ENCODE measurements around the gene CCDC154.
"Not testable (repeated sequence)": the region's sequence is repeated elsewhere in the genome, so short reads cannot be mapped to it uniquely, and the experiment has no call there.

The CCDC154 gene, protein sequence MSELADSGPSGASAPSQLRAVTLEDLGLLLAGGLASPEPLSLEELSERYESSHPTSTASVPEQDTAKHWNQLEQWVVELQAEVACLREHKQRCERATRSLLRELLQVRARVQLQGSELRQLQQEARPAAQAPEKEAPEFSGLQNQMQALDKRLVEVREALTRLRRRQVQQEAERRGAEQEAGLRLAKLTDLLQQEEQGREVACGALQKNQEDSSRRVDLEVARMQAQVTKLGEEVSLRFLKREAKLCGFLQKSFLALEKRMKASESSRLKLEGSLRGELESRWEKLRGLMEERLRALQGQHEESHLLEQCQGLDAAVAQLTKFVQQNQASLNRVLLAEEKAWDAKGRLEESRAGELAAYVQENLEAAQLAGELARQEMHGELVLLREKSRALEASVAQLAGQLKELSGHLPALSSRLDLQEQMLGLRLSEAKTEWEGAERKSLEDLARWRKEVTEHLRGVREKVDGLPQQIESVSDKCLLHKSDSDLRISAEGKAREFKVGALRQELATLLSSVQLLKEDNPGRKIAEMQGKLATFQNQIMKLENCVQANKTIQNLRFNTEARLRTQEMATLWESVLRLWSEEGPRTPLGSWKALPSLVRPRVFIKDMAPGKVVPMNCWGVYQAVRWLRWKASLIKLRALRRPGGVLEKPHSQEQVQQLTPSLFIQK

DNA sequence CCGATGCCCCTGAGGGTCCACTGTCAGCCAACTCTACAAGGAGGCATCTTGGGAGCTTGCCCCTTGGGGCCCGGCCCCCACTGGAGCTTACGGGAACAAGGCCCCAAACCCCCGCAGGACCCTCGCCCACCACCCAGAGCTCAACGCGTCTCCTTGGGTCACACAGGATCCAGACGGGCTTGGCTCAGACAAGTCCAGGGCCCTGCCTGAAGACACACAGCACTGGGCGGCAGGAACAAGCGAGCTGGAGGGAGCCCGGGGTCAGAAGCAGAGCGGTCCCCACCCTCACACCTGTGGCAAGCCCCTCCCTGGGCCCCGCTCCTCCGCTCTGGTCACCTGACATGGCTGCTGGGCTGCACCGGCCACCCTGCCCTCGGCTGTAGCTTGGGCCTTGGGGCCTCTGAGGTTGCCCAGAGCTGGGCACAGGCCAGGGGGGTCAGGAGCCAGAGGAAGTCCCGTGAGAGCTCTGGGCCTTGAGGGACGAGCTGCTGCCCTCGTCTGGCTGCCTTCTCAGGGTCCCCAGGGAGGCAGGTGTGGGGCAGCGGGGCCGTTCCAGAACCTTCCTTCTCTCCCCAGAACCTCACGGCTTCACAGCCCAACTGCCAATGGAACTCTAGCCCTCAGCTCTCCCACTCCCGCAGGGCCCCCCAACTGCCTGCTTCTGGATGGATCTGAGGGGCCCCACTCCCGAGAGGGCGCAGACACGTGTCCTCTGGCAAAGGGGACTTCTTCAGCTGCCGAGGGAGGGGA, at the start of gene CCDC154:
Gene CCDC154, minus strand, starts transcription at position 577 of the 750 bp plus-strand sequence. Its CDS starts 234 bp downstream, at position 343.
- no peak within 1 kb of the TSS for H3K4me3 ChIP-seq (ENCODE audit: low read depth, low read length)
- DNase-seq (ENCODE audit: low read depth), result no peak

DNA sequence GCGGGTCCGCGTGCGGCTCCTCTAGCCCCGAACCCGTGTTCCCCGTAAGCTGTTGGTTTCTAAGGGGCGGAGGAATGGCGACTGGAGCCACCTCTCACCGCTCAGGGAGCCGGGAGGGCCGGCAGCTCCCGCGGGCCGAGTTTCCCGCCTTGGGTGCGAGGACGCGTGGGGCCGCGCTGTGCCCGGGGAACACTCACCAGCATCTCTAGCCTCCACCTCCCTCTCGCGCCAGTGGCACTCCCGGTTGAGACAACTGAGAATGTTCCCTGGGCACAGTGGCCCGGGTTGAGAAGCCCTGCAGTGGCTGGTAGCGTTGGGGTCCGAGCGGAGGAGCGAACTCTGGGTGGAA, 49.4 kb upstream of the CCDC154 start:
- H3K4me3 ChIP-seq (ENCODE audit: low read depth, low read length), result peak overlapping the region; percentile 84
- no peak for DNase-seq (ENCODE audit: low read depth)

GRCh38 chr16:1492923-1493745, 48.8 kb upstream of the CCDC154 start, which contains the start of gene TELO2:
Gene TELO2, plus strand, starts transcription at chr16:1493360. Its CDS starts 922 bp downstream, at chr16:1494282.
- H3K4me3 ChIP-seq (ENCODE audit: low read depth, low read length), result peak within 1 kb of the TSS; percentile 84
- peak; percentile 18 for DNase-seq (ENCODE audit: low read depth)

- peak overlapping the region; percentile 84 for H3K4me3 ChIP-seq (ENCODE audit: low read depth, low read length)
- DNase-seq (ENCODE audit: low read depth), result no peak
Measured at GRCh38 chr16:1492082-1492922, 47.9 kb upstream of the CCDC154 start.

GRCh38 chr16:1491327-1491726, 47.0 kb upstream of the CCDC154 start:
- H3K4me3 ChIP-seq (ENCODE audit: low read depth, low read length), result no peak overlapping the region
- no peak for DNase-seq (ENCODE audit: low read depth)

- no peak overlapping the region for H3K4me3 ChIP-seq (ENCODE audit: low read depth, low read length)
- DNase-seq (ENCODE audit: low read depth), result no peak
Measured at GRCh38 chr16:1489077-1489476, 44.7 kb upstream of the CCDC154 start.

DNA sequence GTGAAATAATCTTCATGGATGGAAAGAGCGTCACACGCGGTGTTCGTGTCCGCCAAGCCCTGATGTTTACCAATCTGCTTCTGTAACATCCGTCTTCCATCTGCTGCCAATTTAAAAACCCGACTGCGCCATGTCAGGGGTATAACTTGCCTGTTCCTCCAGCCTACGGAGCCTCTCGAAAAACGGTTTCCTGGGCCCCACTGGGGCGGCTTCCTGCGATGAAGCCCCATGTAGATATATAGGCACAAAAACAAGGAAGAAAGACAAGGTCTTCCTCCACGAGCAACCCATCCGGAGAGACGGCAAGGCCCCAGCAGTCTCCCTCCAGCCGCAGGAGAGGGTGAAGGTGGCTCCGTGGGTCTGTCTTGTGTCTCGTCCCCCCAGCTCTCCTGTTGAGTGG, 44.3 kb upstream of the CCDC154 start, which contains the start of gene PTX4:
Gene PTX4, minus strand, starts transcription at position 326 of the 400 bp plus-strand sequence. Its CDS starts 35 bp downstream, at position 291.
- no peak for DNase-seq (ENCODE audit: low read depth)
- H3K4me3 ChIP-seq (ENCODE audit: low read depth, low read length), result no peak within 1 kb of the TSS

DNA sequence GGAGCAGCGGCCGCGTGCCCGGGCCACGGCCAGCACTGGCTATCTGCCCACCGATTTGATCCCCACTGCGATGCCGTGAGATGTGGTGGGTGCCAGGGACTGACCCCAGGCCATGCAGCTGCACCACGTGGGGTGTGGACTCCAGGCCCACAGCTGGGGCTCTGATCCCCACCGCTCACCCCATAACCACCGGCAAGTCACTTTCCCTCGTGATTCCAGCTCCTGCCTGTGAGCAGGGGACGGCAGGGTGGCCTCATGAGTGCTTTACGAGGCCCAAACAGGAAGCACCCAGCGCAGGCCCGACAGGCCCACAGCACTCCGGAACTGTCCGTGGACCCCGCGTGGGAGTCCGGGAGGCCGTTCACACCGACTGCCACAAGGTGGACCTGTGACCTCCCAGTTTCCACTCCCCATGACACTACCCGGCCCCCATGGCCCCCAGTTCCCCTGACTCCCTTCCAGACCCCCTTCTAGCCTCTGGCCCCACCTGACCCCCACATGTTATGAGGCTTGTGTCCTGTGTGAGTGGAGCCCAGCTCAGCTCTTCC, 43.8 kb upstream of the CCDC154 start:
- no peak for DNase-seq (ENCODE audit: low read depth)
- no peak overlapping the region for H3K4me3 ChIP-seq (ENCODE audit: low read depth, low read length)

GRCh38 chr16:1487395-1488053, 43.2 kb upstream of the CCDC154 start:
- DNase-seq (ENCODE audit: low read depth), result no peak
- H3K4me3 ChIP-seq (ENCODE audit: low read depth, low read length), result no peak overlapping the region

DNA sequence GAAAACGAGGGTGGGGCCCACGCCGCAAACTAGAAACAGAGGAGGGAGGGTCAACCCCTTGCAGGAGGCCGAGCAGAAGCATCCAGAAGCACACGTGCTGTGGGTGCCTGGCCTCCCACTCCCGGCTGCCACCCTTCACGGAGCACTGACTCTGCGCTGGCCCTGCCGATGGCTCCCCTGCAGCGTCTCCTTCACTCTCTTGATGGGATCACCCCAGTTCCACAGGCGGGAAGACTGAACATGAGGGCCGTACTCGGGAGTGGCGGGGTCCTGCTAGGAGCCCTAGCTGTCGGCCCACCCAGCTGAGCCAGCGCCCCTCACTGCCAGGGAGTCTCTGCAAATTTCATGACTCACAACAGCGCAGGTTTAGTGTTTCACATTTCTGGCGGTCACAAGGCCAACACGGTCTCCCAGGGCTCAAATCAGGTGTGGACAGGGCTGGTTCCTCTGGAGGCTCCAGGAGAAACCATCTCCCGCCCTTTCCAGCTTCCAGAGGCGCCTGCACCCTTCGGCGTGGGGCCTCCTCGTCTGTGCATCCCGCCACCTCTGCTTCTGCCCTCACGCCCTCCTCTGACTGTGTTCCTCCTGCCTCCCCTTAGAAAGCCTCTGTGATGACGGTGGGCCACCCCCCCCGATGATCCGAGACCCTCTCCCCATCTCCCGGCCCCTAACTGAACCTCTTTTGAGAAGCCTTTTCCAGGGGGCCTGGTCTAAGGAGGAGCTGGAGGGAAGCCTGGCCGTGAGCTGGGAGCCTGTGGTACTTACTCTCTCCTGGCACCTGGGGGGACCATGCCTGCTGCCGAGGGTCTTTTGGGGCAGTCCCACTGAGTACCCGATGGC, 42.4 kb upstream of the CCDC154 start:
- DNase-seq (ENCODE audit: low read depth), result no peak
- H3K4me3 ChIP-seq (ENCODE audit: low read depth, low read length), result no peak overlapping the region

DNA sequence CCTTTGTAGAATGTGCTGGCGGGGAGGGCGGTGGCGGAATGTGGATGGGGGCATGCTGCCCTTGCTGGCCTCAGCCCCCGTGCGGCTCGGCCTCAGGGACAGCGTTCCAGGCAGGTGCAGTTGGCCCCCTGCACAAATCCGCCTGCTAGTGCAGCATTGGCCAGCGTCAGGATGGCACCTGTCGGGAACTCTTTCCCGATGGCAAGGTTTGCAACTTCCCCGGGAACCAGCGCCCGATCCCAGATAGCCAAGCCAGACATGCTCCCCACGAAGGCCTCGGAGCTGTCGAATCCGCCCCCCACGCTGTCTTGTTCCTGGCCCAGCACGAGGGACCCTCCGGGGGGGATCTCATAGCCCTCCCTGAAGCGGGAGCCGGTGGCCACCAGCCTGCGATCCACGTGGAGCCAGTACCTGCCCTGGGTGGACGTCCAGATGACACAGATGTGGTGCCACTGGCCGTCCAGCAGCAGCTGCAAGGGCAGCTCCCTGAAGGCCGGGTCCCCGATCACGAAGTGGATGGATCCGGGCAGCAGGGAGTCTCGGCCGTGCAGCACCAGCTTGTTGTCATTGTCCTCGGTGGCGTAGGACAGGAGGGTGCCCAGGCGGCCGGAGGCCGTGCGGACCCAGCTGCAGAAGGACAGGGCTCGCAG, 41.6 kb upstream of the CCDC154 start:
- H3K4me3 ChIP-seq (ENCODE audit: low read depth, low read length), result no peak overlapping the region
- no peak for DNase-seq (ENCODE audit: low read depth)

- no peak overlapping the region for H3K4me3 ChIP-seq (ENCODE audit: low read depth, low read length)
- no peak for DNase-seq (ENCODE audit: low read depth)
Measured at GRCh38 chr16:1481906-1482835, 37.8 kb upstream of the CCDC154 start.

DNA sequence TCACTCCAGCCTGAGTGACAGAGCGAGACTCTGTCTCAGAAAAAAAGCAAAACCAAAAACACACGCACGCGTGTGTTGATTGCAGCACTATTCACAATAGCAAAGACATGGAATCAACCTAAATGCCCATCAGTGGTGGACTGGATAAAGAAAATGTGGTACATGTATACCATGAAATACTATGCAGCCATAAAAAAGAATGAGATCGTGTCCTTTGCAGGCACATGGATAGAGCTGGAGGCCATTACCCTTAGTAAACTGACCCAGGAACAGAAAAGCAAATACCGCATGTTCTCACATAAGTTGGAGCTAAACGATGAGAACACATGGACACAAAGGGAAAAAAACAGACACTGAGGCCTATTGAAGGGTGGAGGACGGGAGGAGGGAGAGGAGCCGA, 34.6 kb upstream of the CCDC154 start:
- not testable (repeated sequence) for H3K4me3 ChIP-seq (ENCODE audit: low read depth, low read length); DNase-seq (ENCODE audit: low read depth)

DNA sequence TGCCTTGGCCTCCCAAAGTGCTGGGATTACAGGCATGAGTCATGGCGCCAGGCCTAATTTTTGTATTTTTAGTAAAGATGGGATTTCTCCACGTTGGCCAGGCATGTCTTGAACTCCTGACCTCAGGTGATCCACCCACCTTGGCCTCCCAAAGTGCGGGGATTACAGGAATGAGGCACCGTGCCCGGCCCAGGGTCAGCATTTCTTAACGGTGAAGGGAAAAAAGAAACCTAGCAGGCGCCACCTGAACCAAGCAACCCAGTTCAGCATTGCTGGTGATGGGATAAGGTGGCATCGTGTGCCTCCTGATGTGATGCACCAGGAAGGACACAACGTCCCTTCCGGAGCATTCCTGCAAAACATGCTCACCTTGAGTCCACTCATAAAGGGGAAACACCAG, 32.7 kb upstream of the CCDC154 start:
- H3K4me3 ChIP-seq (ENCODE audit: low read depth, low read length), result no peak overlapping the region
- DNase-seq (ENCODE audit: low read depth), result no peak

GRCh38 chr16:1475552-1476114, 31.3 kb upstream of the CCDC154 start:
- no peak for DNase-seq (ENCODE audit: low read depth)
- H3K4me3 ChIP-seq (ENCODE audit: low read depth, low read length), result peak overlapping the region; percentile 73

Data from skeletal muscle cell (primary cell).